SK-N-SH (cell line): ENCODE data around the gene SEMA3A. TPM values are rescaled to one million over a fixed set of nuclear protein-coding genes. Genes with fewer than 3 reads are reported as not detected.

ENCODE experiments used
- CTCF ChIA-PET: fragments of 300-600, 350-600 bp; formaldehyde crosslinking; extraction: SDS; loops from one replicate; lab custom pipeline; 2021; lab: Yijun Ruan, JAX
- POLR2A ChIA-PET: fragments of 350-600 bp; sonication (Branson Sonifier 250); formaldehyde crosslinking; extraction: SDS; loops from one replicate; lab custom pipeline; 2020; ENCODE audit warnings: antibody characterized with exemption, inconsistent platforms; lab: Yijun Ruan, JAX
- DNase-seq: peaks from one replicate; pipeline ENCODE4 v3.0.0; 2012
- H2AFZ ChIP-seq: fragments of 200-600 bp; sonication (generic); 2 replicates; pipeline ENCODE4 v1.8.1; 2016; ENCODE audit warnings: antibody characterized with exemption, mild to moderate bottlenecking, low read depth
- H3F3A ChIP-seq: fragments of 200-600 bp; sonication (generic); replicated peaks from 2 replicates; pipeline ENCODE3; 2016; ENCODE audit warnings: antibody characterized with exemption, mild to moderate bottlenecking; ENCODE audit not compliant: insufficient read depth
- H3K27ac ChIP-seq, 2 experiments: fragments of 200-500 bp in 1 of 2; fragments of 200-600 bp in 1 of 2; sonication (Bioruptor generic) in 1 of 2; sonication (generic), shearing (Covaris generic) in 1 of 2; 2 replicates each; pipeline versions ENCODE4 v1.5.1 to v1.6.1; 2014 to 2016; ENCODE audit warnings: low read depth in 2 of 2, inconsistent platforms in 1 of 2, low read length in 1 of 2, mild to moderate bottlenecking in 1 of 2, mixed read lengths in 1 of 2
- H3K27me3 ChIP-seq: fragments of 200-600 bp; sonication (generic), shearing (Covaris generic); 2 replicates; pipeline ENCODE4 v1.6.1; 2016; ENCODE audit warnings: mixed run types; ENCODE audit not compliant: insufficient read depth
- H3K36me3 ChIP-seq, 2 experiments: fragments of 200-500 bp in 1 of 2; fragments of 200-600 bp in 1 of 2; sonication (Bioruptor generic) in 1 of 2; sonication (generic) in 1 of 2; replicated peaks in 1 of 2; 2 replicates each; pipeline versions ENCODE3 to v1.5.1; 2014 to 2016; ENCODE audit warnings: low read length in 1 of 2, mild to moderate bottlenecking in 1 of 2; ENCODE audit not compliant: insufficient read depth in 2 of 2, control insufficient read depth in 1 of 2
- H3K4me1 ChIP-seq, 2 experiments: fragments of 200-500 bp in 1 of 2; fragments of 200-600 bp in 1 of 2; sonication (Bioruptor generic) in 1 of 2; sonication (generic), shearing (Covaris generic) in 1 of 2; 2 replicates each; pipeline versions ENCODE4 v1.5.1 to v1.6.1; 2014 to 2016; ENCODE audit warnings: low read depth in 1 of 2, low read length in 1 of 2, mixed run types in 1 of 2; ENCODE audit not compliant: insufficient read depth in 2 of 2, control insufficient read depth in 1 of 2
- H3K4me2 ChIP-seq: fragments of 200-600 bp; sonication (generic), shearing (Covaris generic); 2 replicates; pipeline ENCODE4 v1.6.1; 2017; ENCODE audit warnings: mixed run types
- H3K4me3 ChIP-seq, 2 experiments: fragments of 200-500 bp in 1 of 2; fragments of 200-600 bp in 1 of 2; sonication (Bioruptor generic) in 1 of 2; sonication (generic), shearing (Covaris generic) in 1 of 2; 2 replicates each; pipeline versions ENCODE4 v1.5.1 to v1.8.1; 2014 to 2016; ENCODE audit warnings: low read depth in 2 of 2, inconsistent platforms in 1 of 2, low read length in 1 of 2, mild to moderate bottlenecking in 1 of 2, mixed read lengths in 1 of 2, moderate library complexity in 1 of 2
- H3K79me2 ChIP-seq: fragments of 200-600 bp; sonication (generic); 2 replicates; pipeline ENCODE4 v1.8.1; 2017; ENCODE audit warnings: mild to moderate bottlenecking; ENCODE audit not compliant: insufficient read depth
- H3K9ac ChIP-seq: fragments of 200-600 bp; sonication (generic); 2 replicates; pipeline ENCODE4 v1.6.1; 2017; ENCODE audit warnings: mixed run types
- H3K9me2 ChIP-seq: fragments of 200-600 bp; sonication (generic); 2 replicates; pipeline ENCODE4 v1.6.1; 2017; ENCODE audit warnings: mixed run types
- H3K9me3 ChIP-seq: fragments of 200-600 bp; sonication (generic); 2 replicates; pipeline ENCODE4 v1.6.1; 2017; ENCODE audit warnings: mixed run types, mild to moderate bottlenecking, moderate library complexity
- H4K20me1 ChIP-seq: fragments of 200-600 bp; sonication (generic); 2 replicates; pipeline ENCODE4 v1.6.1; 2017; ENCODE audit warnings: mild to moderate bottlenecking, mixed run types; ENCODE audit not compliant: insufficient read depth
- CHD2 ChIP-seq: fragments of 150-350 bp; IDR thresholded peaks from 2 replicates; pipeline ENCODE4 v1.6.1; 2018; ENCODE audit warnings: low read length; ENCODE audit not compliant: partially characterized antibody
- ELF1 ChIP-seq: IDR thresholded peaks from 2 replicates; pipeline ENCODE4 v1.4.0; 2012
- FOXM1 ChIP-seq: IDR thresholded peaks from 2 replicates; pipeline ENCODE4 v1.4.0; 2012; ENCODE audit warnings: low read depth, mild to moderate bottlenecking
- GABPA ChIP-seq: IDR thresholded peaks from 2 replicates; pipeline ENCODE4 v1.4.0; 2012; ENCODE audit warnings: low read depth, mild to moderate bottlenecking
- GATA2 ChIP-seq: sonication (generic); formaldehyde crosslinking; IDR thresholded peaks from 2 replicates; pipeline ENCODE4 v1.5.0; 2020; ENCODE audit warnings: mild to moderate bottlenecking, missing genetic modification reagents
- IRF3 ChIP-seq: fragments of 150-350 bp; IDR thresholded peaks from 2 replicates; pipeline ENCODE4 v1.6.1; 2016; ENCODE audit warnings: mild to moderate bottlenecking, low read depth, low read length
- MXI1 ChIP-seq: IDR thresholded peaks from 2 replicates; pipeline ENCODE4 v1.6.1; 2012; ENCODE audit warnings: mild to moderate bottlenecking, low read depth, low read length, improper control_type of control experiment
- PBX3 ChIP-seq: IDR thresholded peaks from 2 replicates; pipeline ENCODE4; 2012
- RCOR1 ChIP-seq: fragments of 150-350 bp; IDR thresholded peaks from 2 replicates; pipeline ENCODE4 v1.6.1; 2017; ENCODE audit warnings: antibody characterized with exemption, low read length
- REST ChIP-seq: IDR thresholded peaks from 2 replicates; pipeline ENCODE4 v1.6.1; 2012; ENCODE audit warnings: mild to moderate bottlenecking, low read depth, low read length, moderate library complexity
- RFX5 ChIP-seq: IDR thresholded peaks from 2 replicates; pipeline ENCODE4 v1.6.1; 2012; ENCODE audit warnings: mild to moderate bottlenecking, improper control_type of control experiment, low read length
- SMC3 ChIP-seq: IDR thresholded peaks from 2 replicates; pipeline ENCODE4 v1.6.1; 2012; ENCODE audit warnings: low read depth, low read length, improper control_type of control experiment
- TAF1 ChIP-seq: IDR thresholded peaks from 2 replicates; pipeline ENCODE4 v1.6.1; 2012; ENCODE audit warnings: low read depth, mild to moderate bottlenecking, low read length, moderate library complexity, borderline replicate concordance
- TCF12 ChIP-seq: IDR thresholded peaks from 2 replicates; pipeline ENCODE4 v1.4.0; 2012
- TEAD4 ChIP-seq: IDR thresholded peaks from 2 replicates; pipeline ENCODE4 v1.4.0; 2012; ENCODE audit warnings: mild to moderate bottlenecking, borderline replicate concordance; ENCODE audit not compliant: insufficient read depth
- USF1 ChIP-seq: IDR thresholded peaks from 2 replicates; pipeline ENCODE4 v1.4.0; 2012; ENCODE audit warnings: low read depth, borderline replicate concordance
- USF2 ChIP-seq: fragments of 150-350 bp; IDR thresholded peaks from 2 replicates; pipeline ENCODE4 v1.6.1; 2017; ENCODE audit warnings: antibody characterized with exemption, low read length, low read depth, borderline replicate concordance
- ZBTB33 ChIP-seq: IDR thresholded peaks from 2 replicates; pipeline ENCODE4 v1.4.0; 2012; ENCODE audit warnings: low read depth, borderline replicate concordance
- WGBS: methylation state at CpG from one replicate; pipeline ENCODE4 v1.1.6; 2017; ENCODE audit warnings: low lambda C conversion rate; 5-methylcytosine and 5-hydroxymethylcytosine counted together
- polyA plus RNA-seq, 3 experiments: library from polyadenylated mRNA; depleted of rRNA; stranded (reverse); fragments of >200 nt; gene quantifications; 2 replicates each; pipeline ENCODE4 v1.2.3, GENCODE V29; 2012

The SEMA3A gene
- polyA plus RNA-seq, 1 of the 3 experiments (the other 2 are of a cell fraction) = 15.9 TPM

- H3K4me2 ChIP-seq = no peak overlapping the region
- H3K9ac ChIP-seq = no peak overlapping the region
- H3K9me2 ChIP-seq = 0 out of 2 replicates have a peak, but pooled peaks cover 6% of the 10 kb centered on the region
- H3K27ac ChIP-seq = no peak overlapping the region
- H2AFZ ChIP-seq = no peak overlapping the region
- 57% methylated on average over 1 of the region's 1 CpG for WGBS
- ChIA-PET CTCF (no interaction called here), POLR2A (no interaction called here)
- no peak overlapping the region for H3K4me3 ChIP-seq
- DNase-seq = no peak
- H3K9me3 ChIP-seq = no peaks in the 10 kb centered on the region
- H3K27me3 ChIP-seq = no peaks in the 10 kb centered on the region
- H3K4me1 ChIP-seq = no peaks in the 10 kb centered on the region; a peak in 1 of 4 replicates
- TF ChIP-seq PBX3 = no peak
- no peak for TF ChIP-seq TEAD4
- TF ChIP-seq GATA2 (CRISPR knock-in tag) = no peak
- no peak for TF ChIP-seq FOXM1
- no peak for TF ChIP-seq REST
- TF ChIP-seq SMC3 = no peak
- TF ChIP-seq CHD2 = no peak
- TF ChIP-seq USF1 = no peak
- TF ChIP-seq IRF3 = no peak
- TF ChIP-seq GABPA = no peak
- no peak for TF ChIP-seq MXI1
- no peak for TF ChIP-seq TAF1
- TF ChIP-seq ZBTB33 = no peak
- TF ChIP-seq USF2 = no peak
- no peak for TF ChIP-seq ELF1
- no peak for TF ChIP-seq TCF12
- TF ChIP-seq RCOR1 = no peak
- TF ChIP-seq RFX5 = no peak
- no peaks in the 10 kb centered on the region for H4K20me1 ChIP-seq
- no peaks in the 10 kb centered on the region for H3K79me2 ChIP-seq
- no peaks in the 10 kb centered on the region for H3F3A ChIP-seq
- peaks cover 7 to 20% of the 10 kb centered on the region in 2 experiments for H3K36me3 ChIP-seq
Observed at GRCh38 chr7:83996879-83997278, 197.7 kb downstream of the SEMA3A start.
